GM18951 (cell line): ENCODE results near the gene MMD2.

Experiments
- POLR2A ChIP-seq: IDR thresholded peaks from 4 replicates; pipeline ENCODE4 v1.6.1; 2011; ENCODE audit warnings: mild to moderate bottlenecking; ENCODE audit not compliant: insufficient read length, insufficient read depth; ENCODE audit errors: extremely low read depth
- in situ Hi-C: fragments of 300-500 bp; cut with MboI; formaldehyde crosslinking; loops from one replicate; pipeline ENCODE4 v1.12.0; 2022; ENCODE audit warnings: low sequenced_read_pairs, mixed read lengths, inconsistent platforms; ENCODE audit not compliant: unreplicated experiment

The MMD2 gene

DNA sequence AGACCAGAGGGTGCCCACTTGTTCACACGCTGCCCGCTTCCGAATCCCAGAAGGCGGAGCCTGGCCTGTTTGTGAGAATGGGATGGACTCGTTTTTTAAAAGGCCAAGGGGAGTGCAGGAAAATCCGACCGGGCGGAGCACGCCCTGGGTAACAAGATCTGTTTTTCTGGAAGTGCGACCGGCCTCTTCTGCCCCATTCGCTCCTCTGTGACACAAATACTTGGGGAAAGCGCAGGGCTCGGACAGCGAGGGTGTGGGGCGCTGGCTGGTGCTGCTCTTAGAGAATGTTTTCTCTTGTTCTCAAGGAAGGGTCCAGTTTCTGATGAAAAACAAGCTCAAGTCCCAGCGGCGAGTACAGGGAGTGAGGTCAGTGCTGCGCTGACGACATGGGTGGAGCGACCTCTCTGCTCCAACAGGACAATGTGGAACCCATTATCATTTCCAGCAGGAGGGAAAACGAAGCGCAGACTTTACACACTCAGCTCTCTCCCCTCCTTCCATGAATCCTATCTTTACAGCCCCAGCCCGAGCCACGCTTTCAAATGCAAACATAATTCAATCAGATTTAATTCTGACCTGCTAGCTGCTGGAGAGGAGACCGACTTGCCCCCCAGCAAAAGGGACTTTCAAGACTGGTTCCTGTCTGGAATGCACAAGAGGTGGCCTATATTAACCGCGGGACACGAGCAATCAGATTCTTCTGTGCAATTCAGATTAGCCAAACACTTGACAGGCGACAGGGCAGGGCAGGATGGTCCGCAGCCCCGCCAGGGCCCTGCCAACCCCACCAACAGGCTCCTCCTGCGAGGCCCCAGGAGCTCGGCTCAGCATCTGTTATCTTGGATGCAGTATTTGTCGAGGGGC is 76.6 kb downstream of the MMD2 start:
- TF ChIP-seq POLR2A = no peak
- in situ Hi-C loops = no loop called here

DNA sequence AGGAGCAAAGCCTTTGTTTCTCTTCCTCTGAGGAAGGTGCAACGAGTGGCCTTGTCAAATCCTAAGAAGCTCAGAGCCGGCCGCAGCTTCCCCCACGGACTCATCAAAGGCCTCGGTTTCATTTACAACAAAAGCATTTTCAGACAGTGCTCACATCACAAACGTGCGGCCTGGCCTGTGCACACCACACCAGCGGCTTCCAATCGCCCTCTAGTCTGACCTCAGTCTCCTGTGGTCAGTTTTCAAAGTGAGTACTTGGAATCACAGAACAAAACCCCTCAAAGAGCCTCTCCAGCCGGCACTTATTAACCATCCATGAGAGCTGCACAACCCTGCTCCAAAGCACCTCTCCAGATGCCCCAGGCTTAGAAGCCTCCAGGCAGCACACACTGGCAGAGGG is 78.8 kb downstream of the MMD2 start:
- in situ Hi-C loops = no loop called here

DNA sequence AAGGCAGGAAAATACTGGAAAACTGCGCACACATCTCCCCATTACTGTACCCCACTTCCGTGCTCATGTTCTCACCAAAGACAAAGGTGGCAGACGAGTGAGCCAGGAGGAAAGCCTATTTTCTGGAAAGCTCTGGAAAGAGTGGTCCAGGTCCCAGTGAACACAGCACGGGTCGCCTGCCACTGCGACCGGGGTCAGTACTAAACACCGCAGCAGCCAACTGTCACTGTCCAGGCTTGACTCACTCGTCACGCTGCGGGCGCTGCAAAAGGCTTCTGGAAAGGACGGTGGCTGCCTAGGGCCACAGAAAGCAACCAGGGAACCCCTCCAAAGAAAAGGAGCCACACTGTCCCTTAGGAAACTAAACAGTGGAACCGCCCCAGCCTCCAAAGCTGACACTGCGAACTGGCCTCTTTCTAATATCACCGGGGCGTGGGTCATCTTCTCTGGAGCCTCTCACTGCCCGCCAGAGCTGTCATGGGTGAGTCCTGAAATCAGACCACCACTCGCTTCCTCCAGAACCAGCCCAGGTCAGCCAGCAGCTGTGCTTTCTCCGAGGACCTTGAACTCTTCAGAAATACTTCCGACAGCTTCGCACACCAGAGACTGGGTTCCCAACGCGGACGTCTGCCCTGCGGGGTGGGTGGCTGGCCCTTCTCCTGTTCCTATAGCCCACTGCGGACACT is 79.4 kb downstream of the MMD2 start:
- in situ Hi-C loops = no loop called here
- TF ChIP-seq POLR2A = no peak

More for the DNA sequence above, 78.8 kb downstream of the MMD2 start:
- TF ChIP-seq POLR2A = no peak

DNA sequence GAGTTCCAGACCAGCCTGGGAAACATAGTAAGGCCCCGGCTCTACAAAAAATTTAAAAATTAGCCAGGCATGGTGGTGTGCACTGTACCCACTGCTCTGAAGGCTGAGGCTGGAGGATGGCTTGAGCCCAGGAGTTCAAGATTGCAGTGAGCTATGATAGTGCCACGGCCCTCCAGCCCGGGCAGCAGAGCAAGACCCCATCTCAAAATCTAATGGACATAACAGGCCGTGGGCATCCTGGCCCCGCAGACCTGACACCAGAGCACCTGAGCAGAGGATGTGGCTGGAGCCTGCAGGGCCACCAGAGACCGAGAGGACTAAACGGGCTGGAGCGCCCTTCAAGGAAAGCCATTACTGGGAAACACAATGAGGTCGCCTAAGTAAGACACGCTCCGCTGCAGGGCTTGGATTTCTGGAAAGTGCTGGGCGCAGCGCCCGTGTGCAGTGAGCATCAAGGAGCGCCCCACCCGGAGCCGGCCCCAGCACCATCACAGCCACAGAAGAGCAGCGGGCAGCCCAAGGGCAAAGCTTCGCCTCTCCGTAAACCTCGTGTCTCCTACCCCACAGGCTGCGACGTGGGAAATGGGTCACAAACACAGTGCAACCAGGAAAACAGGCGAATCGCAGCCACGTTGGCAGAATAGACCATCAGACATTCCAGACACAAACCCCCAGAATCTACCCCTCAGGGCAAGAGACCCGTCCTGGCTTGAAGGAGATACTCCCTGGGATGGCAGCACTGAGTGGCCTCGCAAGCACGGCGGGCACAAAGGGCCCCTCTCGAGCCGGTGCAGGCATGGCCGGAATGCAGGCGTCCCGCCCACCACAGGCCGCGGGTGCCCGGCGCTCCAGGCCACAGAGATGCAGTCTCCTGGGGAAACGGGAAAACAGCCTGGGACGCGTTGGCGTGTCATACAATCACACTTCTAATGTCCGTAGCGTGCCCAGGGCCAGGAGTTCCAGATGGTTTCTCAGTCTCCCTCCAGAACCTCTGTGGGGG is 80.4 kb downstream of the MMD2 start:
- in situ Hi-C loops = no loop called here
- TF ChIP-seq POLR2A = no peak

DNA sequence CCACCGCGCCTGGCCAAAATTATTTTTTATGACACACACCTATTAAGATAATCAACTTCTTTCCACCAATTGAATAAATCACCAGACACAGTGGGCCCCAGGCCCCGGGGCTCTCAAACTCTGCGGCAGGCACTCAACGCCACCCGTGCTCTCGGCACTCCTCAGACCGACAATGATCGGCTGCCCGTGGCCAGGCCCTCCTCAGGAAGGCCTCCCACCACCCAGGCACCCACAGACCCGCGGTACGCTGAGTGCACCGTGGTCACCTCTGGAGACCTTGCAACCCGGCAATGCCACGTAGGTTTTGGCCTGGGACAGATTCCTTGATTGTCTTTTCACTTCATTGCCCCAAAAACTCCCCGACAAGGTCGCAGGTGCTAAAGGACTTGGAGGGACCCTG is 82.4 kb downstream of the MMD2 start:
- no peak for TF ChIP-seq POLR2A
- in situ Hi-C loops = no loop called here

DNA sequence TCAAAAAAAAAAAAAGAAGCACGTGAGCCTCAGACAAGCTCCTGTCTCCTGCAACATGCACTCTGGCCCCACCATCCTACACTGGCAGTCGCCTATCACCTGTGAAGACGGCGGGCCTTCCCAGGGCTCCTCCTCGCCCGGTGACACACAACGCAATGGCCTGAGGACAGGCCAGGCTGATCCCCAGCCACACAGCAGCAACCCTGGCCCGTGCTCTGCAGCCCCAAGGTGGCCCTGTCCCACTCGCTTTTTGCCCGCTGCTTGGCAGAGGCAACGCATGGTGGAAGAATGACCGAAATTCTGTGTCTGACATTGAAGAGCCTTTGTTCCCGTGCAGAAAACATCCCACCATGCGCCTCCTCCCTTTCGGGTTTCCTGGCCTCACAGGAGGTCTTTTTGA is 83.6 kb downstream of the MMD2 start:
- no peak for TF ChIP-seq POLR2A
- in situ Hi-C loops = no loop called here

GRCh38 chr7:4873071-4873944 is 85.7 kb downstream of the MMD2 start:
- in situ Hi-C loops = loop anchor here (25.0 kb wide), 1 partner anchor 214 kb away; no protein-coding TSS in a partner anchor
- no peak for TF ChIP-seq POLR2A

DNA sequence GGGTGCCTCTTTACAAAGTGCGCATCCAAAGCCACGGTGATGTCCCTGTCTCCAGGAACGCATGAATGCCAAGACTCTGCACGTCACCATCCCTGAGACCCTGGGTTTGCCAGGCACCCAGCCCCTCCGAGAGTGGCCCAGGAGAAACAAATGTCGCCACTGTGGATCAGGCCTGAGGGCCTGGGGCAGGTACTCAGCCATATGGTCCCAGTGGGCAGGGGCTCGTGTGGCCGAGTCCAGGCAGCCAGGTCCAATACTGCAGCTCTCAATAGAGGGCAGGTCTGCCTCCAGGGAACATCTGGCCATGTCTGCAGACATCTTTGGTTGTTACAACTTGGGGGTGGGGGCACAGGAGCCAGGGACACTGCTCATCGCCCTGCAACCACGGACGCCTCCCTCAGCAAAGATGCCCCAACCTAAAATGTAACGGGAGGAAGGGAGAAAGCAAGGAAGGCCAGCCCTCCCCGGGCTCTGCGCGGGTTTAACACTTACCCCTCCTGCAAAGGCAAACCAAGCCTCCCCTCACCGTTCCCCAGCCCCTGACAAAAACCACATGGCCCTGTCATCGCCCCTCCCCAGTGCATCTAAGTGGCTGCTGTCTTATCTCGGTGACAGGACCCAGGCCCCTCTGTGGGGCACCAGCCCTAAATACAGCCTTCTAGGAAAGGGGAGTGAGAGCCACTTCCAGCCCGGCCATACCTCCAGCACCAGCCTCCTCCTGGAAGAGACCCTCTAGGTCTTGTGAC is 86.9 kb downstream of the MMD2 start:
- TF ChIP-seq POLR2A = no peak
- in situ Hi-C loops = loop anchor here (25.0 kb wide), 1 partner anchor 215 kb away; no protein-coding TSS in a partner anchor

GRCh38 chr7:4871056-4871680 is 87.8 kb downstream of the MMD2 start:
- no peak for TF ChIP-seq POLR2A
- in situ Hi-C loops = loop anchor here (25.0 kb wide), 1 partner anchor 216 kb away; no protein-coding TSS in a partner anchor

DNA sequence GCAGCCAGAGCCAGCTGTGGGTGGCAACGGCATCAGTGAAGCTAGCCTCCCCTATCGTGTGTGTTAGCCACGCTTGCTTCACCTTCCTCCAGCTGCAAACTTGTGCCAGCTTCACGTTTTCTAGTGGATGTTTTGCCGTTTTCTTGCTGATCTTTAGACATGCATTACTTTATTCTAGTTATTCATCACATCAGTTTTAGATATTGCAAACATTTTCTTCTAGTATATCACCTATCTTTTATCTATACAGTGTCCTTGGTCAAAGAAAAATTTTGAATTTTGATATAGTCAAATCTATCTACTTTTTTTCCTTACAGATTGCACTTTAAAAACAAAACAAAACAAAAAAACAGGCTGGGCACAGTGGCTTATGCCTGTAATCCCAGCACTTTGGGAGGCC is 90.5 kb downstream of the MMD2 start:
- in situ Hi-C loops = loop anchor here (25.0 kb wide), 1 partner anchor 219 kb away; no protein-coding TSS in a partner anchor
- no peak for TF ChIP-seq POLR2A
